ENCODE data around the gene UCK2.

The UCK2 gene

GRCh38 chr1:165876121-165876520 is 48.7 kb downstream of the UCK2 start:
- peak overlapping the region; percentile 58 for H3K9ac ChIP-seq (ENCODE audit: low read length)

DNA sequence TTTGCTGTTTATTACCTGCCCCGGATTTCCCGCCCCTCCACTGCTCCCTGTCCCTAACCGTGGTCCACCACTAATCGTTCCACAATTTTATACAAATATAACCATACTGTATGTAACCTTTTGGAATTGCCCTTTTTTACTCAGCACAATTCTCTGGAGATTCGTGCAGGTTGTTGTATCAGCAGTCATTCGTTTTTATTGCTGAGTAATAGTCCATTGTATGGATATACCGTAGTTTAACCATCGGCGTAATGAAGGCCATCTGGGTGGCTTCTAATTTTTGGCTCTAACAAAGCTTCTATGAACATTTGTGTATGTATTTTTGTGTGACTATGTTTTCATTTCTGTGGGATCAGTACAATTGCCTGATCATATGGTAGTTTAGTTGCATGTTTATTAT is 50.0 kb downstream of the UCK2 start:
- Histone ChIP-seq H3K27me3 (ENCODE audit: control insufficient read depth, insufficient read depth, low read length) (no peaks in the 10 kb centered on the region), H3K36me3 (ENCODE audit: control insufficient read depth, insufficient read depth, low read length) (no peaks in the 10 kb centered on the region), H3K4me1 (ENCODE audit: control insufficient read depth, insufficient read depth, low read length) (peaks cover 47% of the 10 kb centered on the region), H3K9ac (ENCODE audit: low read length) (no peak overlapping the region), H3K4me3 (ENCODE audit: low read length) (no peak overlapping the region), H3K9me3 (ENCODE audit: control insufficient read depth, low read length) (no peaks in the 10 kb centered on the region)

More at GRCh38 chr1:165876121-165876520, 48.7 kb downstream of the UCK2 start:
- Histone ChIP-seq H3K9me3 (ENCODE audit: control insufficient read depth, low read length) (no peaks in the 10 kb centered on the region), H3K27me3 (ENCODE audit: control insufficient read depth, insufficient read depth, low read length) (no peaks in the 10 kb centered on the region), H3K4me3 (ENCODE audit: low read length) (no peak overlapping the region), H3K36me3 (ENCODE audit: control insufficient read depth, insufficient read depth, low read length) (no peaks in the 10 kb centered on the region), H3K4me1 (ENCODE audit: control insufficient read depth, insufficient read depth, low read length) (peaks cover 47% of the 10 kb centered on the region)

- Histone ChIP-seq H3K36me3 (ENCODE audit: control insufficient read depth, insufficient read depth, low read length) (no peaks in the 10 kb centered on the region), H3K9me3 (ENCODE audit: control insufficient read depth, low read length) (no peaks in the 10 kb centered on the region), H3K4me3 (ENCODE audit: low read length) (no peak overlapping the region), H3K27me3 (ENCODE audit: control insufficient read depth, insufficient read depth, low read length) (no peaks in the 10 kb centered on the region), H3K9ac (ENCODE audit: low read length) (no peak overlapping the region), H3K4me1 (ENCODE audit: control insufficient read depth, insufficient read depth, low read length) (peaks cover 49% of the 10 kb centered on the region)
Measured at GRCh38 chr1:165877940-165878556, 50.6 kb downstream of the UCK2 start.

DNA sequence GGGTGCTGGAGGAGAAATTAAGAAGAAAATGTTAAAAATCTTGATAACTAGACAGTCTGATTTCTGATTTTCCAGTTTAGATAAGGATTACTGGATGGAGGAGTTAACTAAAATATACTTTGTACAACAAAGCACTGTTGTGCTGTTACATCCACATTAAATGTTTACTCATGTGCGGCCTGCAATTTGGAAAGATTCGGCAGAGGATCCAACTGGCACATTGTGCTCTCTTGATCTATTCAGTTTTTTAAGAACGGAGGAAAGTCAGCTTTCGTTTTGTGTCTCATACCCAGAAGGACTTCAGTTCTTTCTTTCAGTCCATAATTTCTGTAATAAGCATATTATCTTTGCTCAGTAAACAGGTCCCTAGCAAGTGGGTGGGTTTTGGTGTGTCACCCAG is 52.5 kb downstream of the UCK2 start:
- Histone ChIP-seq H3K4me3 (ENCODE audit: low read length) (peak overlapping the region; percentile 17), H3K9me3 (ENCODE audit: control insufficient read depth, low read length) (no peaks in the 10 kb centered on the region)

GRCh38 chr1:165880993-165881392 is 53.6 kb downstream of the UCK2 start:
- no peak overlapping the region for H3K4me3 ChIP-seq (ENCODE audit: low read length)
- no peak overlapping the region for H3K9ac ChIP-seq (ENCODE audit: low read length)
- no peaks in the 10 kb centered on the region for H3K36me3 ChIP-seq (ENCODE audit: control insufficient read depth, insufficient read depth, low read length)
- no peaks in the 10 kb centered on the region for H3K9me3 ChIP-seq (ENCODE audit: control insufficient read depth, low read length)
- no peaks in the 10 kb centered on the region for H3K27me3 ChIP-seq (ENCODE audit: control insufficient read depth, insufficient read depth, low read length)
- peaks cover 57% of the 10 kb centered on the region for H3K4me1 ChIP-seq (ENCODE audit: control insufficient read depth, insufficient read depth, low read length)

More for the DNA sequence above, 52.5 kb downstream of the UCK2 start:
- Histone ChIP-seq H3K9ac (ENCODE audit: low read length) (peak overlapping the region; percentile 48), H3K36me3 (ENCODE audit: control insufficient read depth, insufficient read depth, low read length) (no peaks in the 10 kb centered on the region), H3K27me3 (ENCODE audit: control insufficient read depth, insufficient read depth, low read length) (no peaks in the 10 kb centered on the region), H3K4me1 (ENCODE audit: control insufficient read depth, insufficient read depth, low read length) (peaks cover 57% of the 10 kb centered on the region)

DNA sequence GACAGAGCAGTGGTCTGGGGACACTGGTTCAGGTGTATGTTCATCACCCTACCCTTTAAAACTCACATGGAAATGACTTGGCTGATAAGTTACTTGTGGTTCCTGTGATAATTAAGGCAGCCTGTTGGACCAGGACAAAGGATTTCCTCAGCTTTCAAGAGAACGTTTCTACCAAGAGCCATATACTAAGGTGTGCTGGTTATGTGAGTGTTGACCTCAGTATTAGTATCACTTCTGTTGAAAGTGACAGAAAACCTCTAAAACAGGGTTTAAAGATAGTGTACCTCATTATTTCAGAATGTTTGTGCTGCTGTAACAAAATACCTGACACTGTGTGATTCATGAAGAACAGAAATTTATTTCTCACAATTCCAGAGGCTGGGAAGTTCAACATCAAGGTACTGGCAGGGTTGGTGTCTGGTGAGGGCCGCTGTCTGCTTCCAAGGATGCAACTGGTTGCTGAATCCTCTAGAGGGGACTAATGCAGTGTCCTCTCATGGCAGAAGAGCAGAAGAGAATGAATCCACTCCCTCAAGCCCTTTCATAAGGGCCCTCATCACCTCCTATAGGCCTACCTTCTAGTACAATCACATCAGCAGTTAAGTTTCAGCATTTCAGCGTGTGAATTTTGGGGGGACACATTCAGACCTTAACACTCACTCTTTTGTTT is 54.9 kb downstream of the UCK2 start:
- H3K9ac ChIP-seq (ENCODE audit: low read length), result no peak overlapping the region
- H3K9me3 ChIP-seq (ENCODE audit: control insufficient read depth, low read length), result no peaks in the 10 kb centered on the region
- H3K4me1 ChIP-seq (ENCODE audit: control insufficient read depth, insufficient read depth, low read length), result peaks cover 63% of the 10 kb centered on the region
- no peaks in the 10 kb centered on the region for H3K27me3 ChIP-seq (ENCODE audit: control insufficient read depth, insufficient read depth, low read length)
- no peak overlapping the region for H3K4me3 ChIP-seq (ENCODE audit: low read length)
- no peaks in the 10 kb centered on the region for H3K36me3 ChIP-seq (ENCODE audit: control insufficient read depth, insufficient read depth, low read length)

DNA sequence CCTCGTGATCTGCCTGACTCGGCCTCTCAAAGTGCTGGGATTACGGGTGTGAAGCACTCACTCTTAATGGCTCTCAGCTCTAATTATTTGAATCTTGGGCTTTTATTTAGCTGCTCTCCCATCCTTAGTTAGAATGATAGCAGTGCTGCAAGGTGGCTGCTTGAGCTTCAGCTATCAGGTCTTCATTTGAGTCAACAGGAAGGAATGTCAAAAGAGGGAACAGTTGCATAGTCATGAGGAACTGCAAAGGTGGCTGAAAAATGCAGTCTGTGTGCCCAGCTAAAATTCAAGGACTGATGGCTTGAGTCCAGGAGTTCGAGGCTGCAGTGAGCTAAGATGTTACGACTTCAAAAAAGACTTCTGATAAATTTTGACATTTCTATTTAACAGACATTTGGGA is 55.6 kb downstream of the UCK2 start:
- Histone ChIP-seq H3K27me3 (ENCODE audit: control insufficient read depth, insufficient read depth, low read length) (no peaks in the 10 kb centered on the region), H3K9ac (ENCODE audit: low read length) (no peak overlapping the region), H3K4me1 (ENCODE audit: control insufficient read depth, insufficient read depth, low read length) (peaks cover 64% of the 10 kb centered on the region), H3K36me3 (ENCODE audit: control insufficient read depth, insufficient read depth, low read length) (no peaks in the 10 kb centered on the region), H3K4me3 (ENCODE audit: low read length) (no peak overlapping the region), H3K9me3 (ENCODE audit: control insufficient read depth, low read length) (no peaks in the 10 kb centered on the region)

DNA sequence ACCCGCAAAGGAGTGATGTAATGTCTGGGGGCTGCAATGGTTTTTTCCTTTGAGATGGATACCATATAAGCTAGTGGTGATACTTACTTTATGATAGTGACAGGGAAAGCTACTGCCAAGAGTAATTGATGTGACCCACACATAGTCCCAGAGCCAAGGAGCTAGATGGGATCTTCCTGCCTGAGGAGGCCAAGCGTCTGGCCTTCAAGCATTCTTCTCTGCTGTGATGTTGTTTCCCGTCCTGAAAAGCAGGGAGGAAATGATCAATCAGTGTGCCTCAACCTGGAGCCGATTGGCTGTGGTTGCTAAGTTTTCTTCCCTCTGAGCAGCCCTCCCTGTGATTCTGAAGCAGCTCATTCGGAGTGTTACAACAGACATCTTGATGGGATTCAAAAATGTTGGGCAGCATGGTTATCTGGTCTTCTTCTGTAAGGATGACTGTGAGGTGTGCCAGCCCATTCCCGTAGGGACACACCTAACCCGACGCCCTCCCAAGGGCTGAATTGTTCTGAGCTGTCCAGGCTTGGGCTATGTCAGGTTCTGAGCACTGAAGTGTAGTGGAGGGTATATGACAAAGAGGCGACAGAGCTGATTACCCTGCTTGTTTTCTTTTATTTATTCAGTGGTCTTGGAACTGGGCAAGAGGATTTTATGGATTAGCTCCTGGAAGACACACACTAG is 56.7 kb downstream of the UCK2 start:
- no peaks in the 10 kb centered on the region for H3K9me3 ChIP-seq (ENCODE audit: control insufficient read depth, low read length)
- no peaks in the 10 kb centered on the region for H3K27me3 ChIP-seq (ENCODE audit: control insufficient read depth, insufficient read depth, low read length)
- H3K4me3 ChIP-seq (ENCODE audit: low read length), result no peak overlapping the region
- no peaks in the 10 kb centered on the region for H3K36me3 ChIP-seq (ENCODE audit: control insufficient read depth, insufficient read depth, low read length)
- H3K4me1 ChIP-seq (ENCODE audit: control insufficient read depth, insufficient read depth, low read length), result peaks cover 70% of the 10 kb centered on the region
- no peak overlapping the region for H3K9ac ChIP-seq (ENCODE audit: low read length)

GRCh38 chr1:165884690-165885304 is 57.4 kb downstream of the UCK2 start:
- Histone ChIP-seq H3K36me3 (ENCODE audit: control insufficient read depth, insufficient read depth, low read length) (no peaks in the 10 kb centered on the region), H3K4me3 (ENCODE audit: low read length) (no peak overlapping the region), H3K9me3 (ENCODE audit: control insufficient read depth, low read length) (no peaks in the 10 kb centered on the region), H3K27me3 (ENCODE audit: control insufficient read depth, insufficient read depth, low read length) (no peaks in the 10 kb centered on the region), H3K4me1 (ENCODE audit: control insufficient read depth, insufficient read depth, low read length) (peaks cover 68% of the 10 kb centered on the region), H3K9ac (ENCODE audit: low read length) (no peak overlapping the region)

- Histone ChIP-seq H3K9me3 (ENCODE audit: control insufficient read depth, low read length) (no peaks in the 10 kb centered on the region), H3K4me1 (ENCODE audit: control insufficient read depth, insufficient read depth, low read length) (peaks cover 62% of the 10 kb centered on the region), H3K27me3 (ENCODE audit: control insufficient read depth, insufficient read depth, low read length) (no peaks in the 10 kb centered on the region), H3K9ac (ENCODE audit: low read length) (no peak overlapping the region), H3K4me3 (ENCODE audit: low read length) (no peak overlapping the region), H3K36me3 (ENCODE audit: control insufficient read depth, insufficient read depth, low read length) (no peaks in the 10 kb centered on the region)
Measured at GRCh38 chr1:165885305-165885694, 57.9 kb downstream of the UCK2 start.

DNA sequence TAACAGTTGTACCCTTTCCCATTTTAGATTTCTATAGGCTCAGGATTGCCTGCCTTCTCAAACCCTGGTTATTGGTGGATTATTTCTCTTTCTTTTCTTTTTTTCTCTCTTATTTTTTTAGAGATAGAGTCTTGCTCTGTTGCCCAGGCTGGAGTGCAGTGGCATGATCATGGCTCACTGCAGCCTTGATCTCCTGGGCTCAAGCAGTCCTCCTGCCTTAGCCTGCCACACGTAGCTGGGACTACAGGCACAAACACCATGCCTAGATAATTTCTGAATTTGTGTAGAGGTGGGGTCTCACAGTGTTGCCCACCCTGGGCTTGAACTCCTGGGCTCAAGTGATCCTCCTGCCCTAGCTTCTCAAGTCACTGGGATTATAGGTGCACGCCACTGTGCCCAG is 58.8 kb downstream of the UCK2 start:
- no peaks in the 10 kb centered on the region for H3K9me3 ChIP-seq (ENCODE audit: control insufficient read depth, low read length)
- H3K27me3 ChIP-seq (ENCODE audit: control insufficient read depth, insufficient read depth, low read length), result no peaks in the 10 kb centered on the region
- H3K36me3 ChIP-seq (ENCODE audit: control insufficient read depth, insufficient read depth, low read length), result no peaks in the 10 kb centered on the region
- H3K4me3 ChIP-seq (ENCODE audit: low read length), result no peak overlapping the region
- H3K4me1 ChIP-seq (ENCODE audit: control insufficient read depth, insufficient read depth, low read length), result peaks cover 62% of the 10 kb centered on the region
- no peak overlapping the region for H3K9ac ChIP-seq (ENCODE audit: low read length)

DNA sequence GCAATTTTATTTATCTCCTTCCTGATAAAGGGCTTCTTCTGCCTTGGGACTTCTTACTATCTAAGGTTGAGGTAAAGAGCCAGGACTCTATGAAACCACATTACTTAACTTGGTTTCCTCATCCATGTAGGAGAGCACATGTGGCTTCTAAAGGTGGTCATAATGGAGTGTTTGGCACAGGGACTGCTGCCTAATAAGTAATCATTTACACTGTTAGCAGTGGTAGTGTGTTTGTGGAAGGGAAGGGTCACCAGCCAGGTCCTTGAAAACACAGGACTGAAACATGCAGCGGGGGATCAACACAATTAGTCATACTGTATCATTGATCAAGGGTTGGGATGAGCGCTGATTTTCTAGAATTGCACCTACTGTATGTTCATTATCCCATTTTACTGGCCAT is 59.6 kb downstream of the UCK2 start:
- Histone ChIP-seq H3K9me3 (ENCODE audit: control insufficient read depth, low read length) (no peaks in the 10 kb centered on the region), H3K27me3 (ENCODE audit: control insufficient read depth, insufficient read depth, low read length) (no peaks in the 10 kb centered on the region), H3K9ac (ENCODE audit: low read length) (no peak overlapping the region), H3K4me3 (ENCODE audit: low read length) (no peak overlapping the region), H3K4me1 (ENCODE audit: control insufficient read depth, insufficient read depth, low read length) (peaks cover 60% of the 10 kb centered on the region), H3K36me3 (ENCODE audit: control insufficient read depth, insufficient read depth, low read length) (no peaks in the 10 kb centered on the region)

Measured in mucosa of stomach (tissue), 1 donor.